Erythroblast (primary cell): ENCODE measurements around the gene ZSCAN20.
"Not testable (repeated sequence)": the region's sequence is repeated elsewhere in the genome, so short reads cannot be mapped to it uniquely, and the experiment has no call there.

Experiments used
- DNase-seq, 2 experiments: peaks; one replicate each; lab custom pipeline; 2025; lab: John Stamatoyannopoulos, UW
- GATA1 ChIP-seq: IDR thresholded peaks from 2 replicates; pipeline ENCODE4 v1.6.1; 2011; ENCODE audit warnings: low read depth, mild to moderate bottlenecking, control low read depth, low read length, moderate library complexity
- POLR2A ChIP-seq: IDR thresholded peaks from 2 replicates; pipeline ENCODE4 v1.6.1; 2011; ENCODE audit warnings: mild to moderate bottlenecking, low read length

Gene ZSCAN20

GRCh38 chr1:33477451-33477850 lies 5.0 kb downstream of the ZSCAN20 start:
- no peak for DNase-seq

GRCh38 chr1:33482412-33482811 lies 10.0 kb downstream of the ZSCAN20 start:
- DNase-seq = no peak

More at GRCh38 chr1:33477451-33477850, 5.0 kb downstream of the ZSCAN20 start:
- no peak for TF ChIP-seq POLR2A

GRCh38 chr1:33488624-33489023 lies 16.2 kb downstream of the ZSCAN20 start:
- DNase-seq = no peak
- TF ChIP-seq GATA1 = no peak
- no peak for TF ChIP-seq POLR2A

More at GRCh38 chr1:33482412-33482811, 10.0 kb downstream of the ZSCAN20 start:
- TF ChIP-seq POLR2A (no peak), GATA1 (no peak)

- TF ChIP-seq GATA1 = no peak
- DNase-seq = peak in 1 of 2 experiments; percentile 25
Measured at GRCh38 chr1:33494929-33495328, 22.5 kb downstream of the ZSCAN20 start.

- no peak for DNase-seq
- TF ChIP-seq POLR2A (no peak), GATA1 (no peak)
Measured at GRCh38 chr1:33497410-33497809, 25.0 kb downstream of the ZSCAN20 start.

GRCh38 chr1:33500547-33500946 lies 28.1 kb downstream of the ZSCAN20 start:
- DNase-seq = no peak
- TF ChIP-seq GATA1 = no peak
- TF ChIP-seq POLR2A = no peak

GRCh38 chr1:33501309-33501708 lies 28.9 kb downstream of the ZSCAN20 start:
- no peak for DNase-seq
- TF ChIP-seq POLR2A (no peak), GATA1 (no peak)

GRCh38 chr1:33501774-33502173 lies 29.3 kb downstream of the ZSCAN20 start:
- no peak for DNase-seq
- TF ChIP-seq GATA1 = no peak
- TF ChIP-seq POLR2A = no peak

GRCh38 chr1:33502726-33503125 lies 30.3 kb downstream of the ZSCAN20 start:
- no peak for TF ChIP-seq GATA1
- no peak for TF ChIP-seq POLR2A
- no peak for DNase-seq

GRCh38 chr1:33503506-33503905 lies 31.1 kb downstream of the ZSCAN20 start:
- no peak for DNase-seq
- TF ChIP-seq GATA1 = no peak
- TF ChIP-seq POLR2A = no peak

GRCh38 chr1:33507661-33508060 lies 35.2 kb downstream of the ZSCAN20 start:
- TF ChIP-seq POLR2A (no peak), GATA1 (no peak)
- no peak for DNase-seq

GRCh38 chr1:33508151-33508550 lies 35.7 kb downstream of the ZSCAN20 start:
- no peak for DNase-seq
- TF ChIP-seq POLR2A = no peak
- TF ChIP-seq GATA1 = no peak

GRCh38 chr1:33509276-33509675 lies 36.8 kb downstream of the ZSCAN20 start:
- not testable (repeated sequence) for DNase-seq

- DNase-seq = no peak
- TF ChIP-seq POLR2A (no peak), GATA1 (no peak)
Measured at GRCh38 chr1:33512226-33513011, 40.0 kb downstream of the ZSCAN20 start.

GRCh38 chr1:33515112-33515511 lies 42.7 kb downstream of the ZSCAN20 start:
- no peak for DNase-seq
- no peak for TF ChIP-seq GATA1
- no peak for TF ChIP-seq POLR2A
